Left ventricle myocardium inferior (tissue), 1 donor: Measurements from ENCODE around the gene STK32C. TPM values are rescaled to one million over a fixed set of nuclear protein-coding genes. Genes with fewer than 3 reads are reported as not detected.

Source experiments
- DNase-seq: peaks from one replicate; pipeline ENCODE4 v3.0.0-alpha.2; 2020
- H3K27ac ChIP-seq: fragments of 200-600 bp; replicated peaks from 2 replicates; pipeline ENCODE4 v1.8.0; 2021
- H3K27me3 ChIP-seq: fragments of 200-600 bp; 2 replicates; pipeline ENCODE4 v1.8.0; 2021; ENCODE audit warnings: low read depth
- H3K36me3 ChIP-seq: fragments of 200-600 bp; 2 replicates; pipeline ENCODE4 v1.8.0; 2021
- H3K4me1 ChIP-seq: fragments of 200-600 bp; 2 replicates; pipeline ENCODE4 v1.8.0; 2021
- H3K4me3 ChIP-seq: fragments of 200-600 bp; 2 replicates; pipeline ENCODE4 v1.8.0; 2021; ENCODE audit warnings: mild to moderate bottlenecking, moderate library complexity
- H3K9me3 ChIP-seq: fragments of 200-600 bp; replicated peaks from 2 replicates; pipeline ENCODE4 v1.8.0; 2021
- CTCF ChIP-seq: fragments of 200-600 bp; IDR thresholded peaks from 2 replicates; pipeline ENCODE4 v1.8.0; 2021; ENCODE audit warnings: antibody characterized with exemption, mild to moderate bottlenecking, borderline replicate concordance
- intact Hi-C: fragments of 100-400 bp; cut with micrococcal nuclease; formaldehyde crosslinking; loops from one replicate; pipeline ENCODE4 v1.11.0; 2022
- long read RNA-seq: library from polyadenylated mRNA; unstranded; transcript quantifications from one replicate; pipeline ENCODE4 v2.0.0, GENCODE V29; 2021
- total RNA-seq: library from RNA; stranded (reverse); fragmentation: NEBNext Ultra II Directional; extraction: Animal tissue kit (Norgen Biotek cat#: 25700); gene quantifications from one replicate; pipeline ENCODE4 v1.2.1, GENCODE V29; 2021
- donor health status: DM: no; HTN: yes; CAD: no; lungs with severe emphysema.

Gene STK32C
- 4.4 TPM for total RNA-seq
- long read RNA-seq, partial matches to known transcripts, result 1 of 6 reads
- long read RNA-seq, other reads (novel, unspliced or antisense), result 2 of 6 reads

GRCh38 chr10:132307823-132308586 is at the start of gene STK32C:
Gene STK32C (minus strand): TSS chr10:132307950. CDS start chr10:132307833, 117 bp downstream.
- Histone ChIP-seq H3K9me3 (no peaks in the 10 kb centered on the region), H3K4me1 (peaks cover 22% of the 10 kb centered on the region), H3K36me3 (no peaks in the 10 kb centered on the region), H3K27ac (peak within 1 kb of the TSS; percentile 77), H3K4me3 (peak within 1 kb of the TSS; percentile 84), H3K27me3 (no peaks in the 10 kb centered on the region)
- TF ChIP-seq CTCF, result no peak
- DNase-seq, result peak; percentile 93
- intact Hi-C loops, result no loop called here

GRCh38 chr10:132356621-132357195 is 49.0 kb upstream of the STK32C start:
- no peaks in the 10 kb centered on the region for H3K9me3 ChIP-seq
- H3K27me3 ChIP-seq, result no peaks in the 10 kb centered on the region
- no peak overlapping the region for H3K4me3 ChIP-seq
- peaks cover 10% of the 10 kb centered on the region for H3K4me1 ChIP-seq
- intact Hi-C loops, result loop anchor here (5.0 kb wide), 1 partner anchor 134 kb away; no protein-coding TSS in a partner anchor
- H3K36me3 ChIP-seq, result peaks cover 1% of the 10 kb centered on the region
- DNase-seq, result no peak
- no peak for TF ChIP-seq CTCF
- H3K27ac ChIP-seq, result no peak overlapping the region

- Histone ChIP-seq H3K27ac (no peak overlapping the region), H3K4me3 (no peak overlapping the region), H3K4me1 (peaks cover 10% of the 10 kb centered on the region), H3K9me3 (no peaks in the 10 kb centered on the region), H3K36me3 (peaks cover 8% of the 10 kb centered on the region), H3K27me3 (no peaks in the 10 kb centered on the region)
- no peak for DNase-seq
- intact Hi-C loops, result loop anchor here (5.0 kb wide), 1 partner anchor 133 kb away; no protein-coding TSS in a partner anchor
- TF ChIP-seq CTCF, result no peak
These were observed 48.0 kb upstream of the STK32C start for GRCh38 chr10:132355754-132356153.

- DNase-seq, result no peak
- intact Hi-C loops, result loop anchor here (5.0 kb wide), 1 partner anchor 133 kb away; no protein-coding TSS in a partner anchor
- H3K4me1 ChIP-seq, result peaks cover 10% of the 10 kb centered on the region
- H3K36me3 ChIP-seq, result peaks cover 8% of the 10 kb centered on the region
- TF ChIP-seq CTCF, result no peak
- H3K4me3 ChIP-seq, result no peak overlapping the region
- H3K27ac ChIP-seq, result no peak overlapping the region
- H3K9me3 ChIP-seq, result no peaks in the 10 kb centered on the region
- no peaks in the 10 kb centered on the region for H3K27me3 ChIP-seq
These were observed 47.5 kb upstream of the STK32C start for GRCh38 chr10:132355297-132355696.

- Histone ChIP-seq H3K36me3 (peaks cover 8% of the 10 kb centered on the region), H3K27ac (no peak overlapping the region), H3K9me3 (no peaks in the 10 kb centered on the region), H3K4me1 (peaks cover 4% of the 10 kb centered on the region), H3K4me3 (no peak overlapping the region), H3K27me3 (no peaks in the 10 kb centered on the region)
- intact Hi-C loops, result loop anchor here (5.0 kb wide), 1 partner anchor 132 kb away; no protein-coding TSS in a partner anchor
- no peak for TF ChIP-seq CTCF
- DNase-seq, result no peak
These were observed 46.8 kb upstream of the STK32C start for GRCh38 chr10:132354356-132355094.
